Colonic mucosa (tissue), 4 donors: ENCODE data around the gene MICAL3. TPM values are rescaled to one million over a fixed set of nuclear protein-coding genes. Genes with fewer than 3 reads are reported as not detected.

ENCODE experiments used
- DNase-seq: peaks from one replicate; pipeline ENCODE4 v3.0.0-alpha.2; 2020
- H3K27ac ChIP-seq: fragments of 200-600 bp; one replicate; pipeline ENCODE4 v1.8.0; 2021
- H3K27me3 ChIP-seq: fragments of 200-600 bp; one replicate; pipeline ENCODE4 v1.8.0; 2021
- H3K36me3 ChIP-seq: fragments of 200-600 bp; one replicate; pipeline ENCODE4 v1.8.0; 2021
- H3K4me1 ChIP-seq: fragments of 200-600 bp; one replicate; pipeline ENCODE4 v1.8.0; 2021; ENCODE audit warnings: mild to moderate bottlenecking
- H3K4me3 ChIP-seq: fragments of 200-600 bp; one replicate; pipeline ENCODE4 v1.8.0; 2021
- H3K9ac ChIP-seq, 2 donors: one replicate each; pipeline ENCODE4 v1.7.0; 2013; ENCODE audit warnings: control low read depth in 2 of 2, low read depth in 2 of 2, low read length in 2 of 2
- H3K9me3 ChIP-seq: fragments of 200-600 bp; one replicate; pipeline ENCODE4 v1.8.0; 2021
- CTCF ChIP-seq: fragments of 200-600 bp; IDR thresholded peaks from one replicate; pipeline ENCODE4 v1.8.0; 2022; ENCODE audit warnings: antibody characterized with exemption, mild to moderate bottlenecking
- intact Hi-C: fragments of 100-400 bp; cut with DNase I; formaldehyde crosslinking; loops from one replicate; pipeline ENCODE4 v1.14.1; 2022
- total RNA-seq, 2 donors: library from RNA; stranded (reverse); fragmentation: NEBNext Ultra II Directional in 1 of 2; extraction: Animal tissue kit (Norgen Biotek cat#: 25700) in 1 of 2; gene quantifications; one replicate each; pipeline ENCODE4 v1.2.1, GENCODE V29; 2021
- donor health status: healthy.
- donor health status: DM: no; HTN: no; CAD: no.
- donor health status: DM: no; HTN: no; CAD: no.

MICAL3 gene
- total RNA-seq, 2 donors from 2014 or later = 72.5 to 84.5 TPM

GRCh38 chr22:17845790-17846189 lies 178.6 kb downstream of the MICAL3 start:
- Histone ChIP-seq H3K27ac (peak overlapping the region; percentile 27), H3K27me3 (no peaks in the 10 kb centered on the region), H3K36me3 (no peaks in the 10 kb centered on the region), H3K9ac (no peak overlapping the region), H3K9me3 (no peaks in the 10 kb centered on the region), H3K4me3 (no peak overlapping the region), H3K4me1 (no peaks in the 10 kb centered on the region)
- no peak for DNase-seq
- no peak for TF ChIP-seq CTCF
- intact Hi-C loops = no loop called here

GRCh38 chr22:17845327-17845726 lies 179.0 kb downstream of the MICAL3 start:
- Histone ChIP-seq H3K4me3 (no peak overlapping the region), H3K27me3 (no peaks in the 10 kb centered on the region), H3K9me3 (no peaks in the 10 kb centered on the region), H3K9ac (no peak overlapping the region), H3K27ac (no peak overlapping the region), H3K36me3 (no peaks in the 10 kb centered on the region), H3K4me1 (no peaks in the 10 kb centered on the region)
- no peak for TF ChIP-seq CTCF
- DNase-seq = no peak
- intact Hi-C loops = no loop called here

- DNase-seq = no peak
- Histone ChIP-seq H3K9ac (no peak overlapping the region), H3K27ac (no peak overlapping the region), H3K4me1 (no peaks in the 10 kb centered on the region), H3K9me3 (no peaks in the 10 kb centered on the region), H3K36me3 (no peaks in the 10 kb centered on the region), H3K4me3 (no peak overlapping the region), H3K27me3 (no peaks in the 10 kb centered on the region)
- TF ChIP-seq CTCF = no peak
- intact Hi-C loops = no loop called here
Measured at GRCh38 chr22:17844150-17844549, 180.2 kb downstream of the MICAL3 start.

GRCh38 chr22:17842386-17842785 lies 182.0 kb downstream of the MICAL3 start:
- H3K4me3 ChIP-seq = no peak overlapping the region
- no peaks in the 10 kb centered on the region for H3K9me3 ChIP-seq
- no peak for TF ChIP-seq CTCF
- no peak for DNase-seq
- intact Hi-C loops = no loop called here
- H3K9ac ChIP-seq = no peak overlapping the region
- peaks cover 12% of the 10 kb centered on the region for H3K36me3 ChIP-seq
- H3K4me1 ChIP-seq = no peaks in the 10 kb centered on the region
- H3K27me3 ChIP-seq = no peaks in the 10 kb centered on the region
- no peak overlapping the region for H3K27ac ChIP-seq

- no peak overlapping the region for H3K9ac ChIP-seq
- intact Hi-C loops = no loop called here
- no peaks in the 10 kb centered on the region for H3K9me3 ChIP-seq
- no peaks in the 10 kb centered on the region for H3K27me3 ChIP-seq
- H3K27ac ChIP-seq = no peak overlapping the region
- DNase-seq = no peak
- no peak overlapping the region for H3K4me3 ChIP-seq
- peaks cover 12% of the 10 kb centered on the region for H3K36me3 ChIP-seq
- no peak for TF ChIP-seq CTCF
- H3K4me1 ChIP-seq = no peaks in the 10 kb centered on the region
Measured at GRCh38 chr22:17841836-17842235, 182.5 kb downstream of the MICAL3 start.
